Tibial artery (tissue), 4 donors: ENCODE measurements around the gene SMIM29.
A peak's percentile ranks its signal among the peaks of the same experiment; 100 is the strongest.
"Not testable (repeated sequence)": the region's sequence is repeated elsewhere in the genome, so short reads cannot be mapped to it uniquely, and the experiment has no call there.

Experiments
- DNase-seq, 2 donors: peaks; one replicate each; pipeline ENCODE4 v3.0.0-alpha.2; 2019
- H3K27ac ChIP-seq, 2 donors: fragments of 200-600 bp; sonication (generic) in 1 of 2; 1 replicate in 1 of 2; 2 replicates in 1 of 2; pipeline ENCODE4 v1.5.1; 2018 to 2019; ENCODE audit warnings: mild to moderate bottlenecking in 1 of 2
- H3K27me3 ChIP-seq, 2 donors: fragments of 200-600 bp; sonication (generic) in 1 of 2; one replicate each; pipeline versions ENCODE4 v1.5.1 to v1.6.0; 2016 to 2019
- H3K36me3 ChIP-seq, 3 donors: fragments of 200-600 bp; sonication (generic) in 2 of 3; one replicate each; pipeline ENCODE4 v1.5.1; 2016 to 2019; ENCODE audit warnings: mild to moderate bottlenecking in 2 of 3
- H3K4me1 ChIP-seq, 4 donors: fragments of 200-600 bp; sonication (generic) in 2 of 4; 1 replicate in 3 of 4; 2 replicates in 1 of 4; pipeline ENCODE4 v1.5.1; 2016 to 2019
- H3K4me3 ChIP-seq, 2 donors: fragments of 200-600 bp; sonication (generic) in 1 of 2; 1 replicate in 1 of 2; 2 replicates in 1 of 2; pipeline ENCODE4 v1.5.1; 2018 to 2019; ENCODE audit warnings: mild to moderate bottlenecking in 2 of 2
- H3K9me3 ChIP-seq, 3 donors: fragments of 200-600 bp; sonication (generic) in 1 of 3; one replicate each; pipeline ENCODE4 v1.5.1; 2016 to 2019
- intact Hi-C: fragments of 100-400 bp; cut with DNase I; formaldehyde crosslinking; loops from one replicate; pipeline ENCODE4 v1.15.0; 2023; ENCODE audit warnings: low total_unique reads
- TF ChIP-seq, protein P1 (sequence below), 2 experiments: fragments of 200-600 bp in 1 of 2; fragments of 450-650 bp in 1 of 2; IDR thresholded peaks; one replicate each; pipeline ENCODE4 v1.5.1; 2017 to 2019; ENCODE audit warnings: antibody characterized with exemption in 2 of 2, mild to moderate bottlenecking in 1 of 2, moderate library complexity in 1 of 2

The SMIM29 gene

DNA sequence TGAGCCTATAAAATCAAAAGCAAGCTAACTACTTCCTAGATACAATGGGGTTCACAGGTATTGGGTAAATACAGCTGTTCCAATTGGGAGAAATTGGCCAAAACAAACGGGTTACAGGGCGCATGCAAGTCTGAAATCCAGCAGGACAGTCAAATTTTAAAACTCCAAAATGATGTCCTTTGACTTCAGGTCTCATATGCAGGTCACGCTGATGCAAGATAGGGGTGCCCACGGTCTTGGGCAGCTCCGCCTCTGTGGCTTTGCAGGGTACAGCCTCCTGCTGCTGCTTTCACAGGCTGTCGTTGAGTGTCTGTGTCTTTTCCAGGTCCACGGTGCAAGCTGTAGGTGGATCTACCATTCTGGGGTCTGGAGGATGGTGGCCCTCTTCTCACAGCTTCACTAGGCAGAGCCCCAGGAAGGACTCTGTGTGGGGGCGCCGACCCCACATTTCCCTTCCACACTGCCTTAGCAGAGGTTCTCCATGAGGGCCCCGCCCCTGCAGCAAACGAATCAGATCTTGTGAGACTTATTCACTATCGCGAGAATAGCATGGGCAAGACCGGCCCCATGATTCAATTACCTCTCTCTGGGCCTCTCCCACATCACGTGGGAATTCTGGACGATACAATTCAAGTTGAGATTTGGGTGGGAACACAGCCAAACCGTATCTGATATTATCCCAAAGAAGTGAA, 11.9 kb upstream of the SMIM29 start:
- Histone ChIP-seq H3K27me3 (no peaks in the 10 kb centered on the region), H3K4me3 (no peak overlapping the region), H3K36me3 (no peaks in the 10 kb centered on the region), H3K9me3 (peaks cover 0 to 5% (median 0%) of the 10 kb centered on the region in 3 donors), H3K27ac (no peak overlapping the region), H3K4me1 (no peaks in the 10 kb centered on the region)
- intact Hi-C loops, result no loop called here
- TF ChIP-seq, protein P1, sequence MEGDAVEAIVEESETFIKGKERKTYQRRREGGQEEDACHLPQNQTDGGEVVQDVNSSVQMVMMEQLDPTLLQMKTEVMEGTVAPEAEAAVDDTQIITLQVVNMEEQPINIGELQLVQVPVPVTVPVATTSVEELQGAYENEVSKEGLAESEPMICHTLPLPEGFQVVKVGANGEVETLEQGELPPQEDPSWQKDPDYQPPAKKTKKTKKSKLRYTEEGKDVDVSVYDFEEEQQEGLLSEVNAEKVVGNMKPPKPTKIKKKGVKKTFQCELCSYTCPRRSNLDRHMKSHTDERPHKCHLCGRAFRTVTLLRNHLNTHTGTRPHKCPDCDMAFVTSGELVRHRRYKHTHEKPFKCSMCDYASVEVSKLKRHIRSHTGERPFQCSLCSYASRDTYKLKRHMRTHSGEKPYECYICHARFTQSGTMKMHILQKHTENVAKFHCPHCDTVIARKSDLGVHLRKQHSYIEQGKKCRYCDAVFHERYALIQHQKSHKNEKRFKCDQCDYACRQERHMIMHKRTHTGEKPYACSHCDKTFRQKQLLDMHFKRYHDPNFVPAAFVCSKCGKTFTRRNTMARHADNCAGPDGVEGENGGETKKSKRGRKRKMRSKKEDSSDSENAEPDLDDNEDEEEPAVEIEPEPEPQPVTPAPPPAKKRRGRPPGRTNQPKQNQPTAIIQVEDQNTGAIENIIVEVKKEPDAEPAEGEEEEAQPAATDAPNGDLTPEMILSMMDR (IDR thresholded peaks at IDR 0.05), result no peak
- DNase-seq, result peak in 1 of 2 donors; percentile 40

DNA sequence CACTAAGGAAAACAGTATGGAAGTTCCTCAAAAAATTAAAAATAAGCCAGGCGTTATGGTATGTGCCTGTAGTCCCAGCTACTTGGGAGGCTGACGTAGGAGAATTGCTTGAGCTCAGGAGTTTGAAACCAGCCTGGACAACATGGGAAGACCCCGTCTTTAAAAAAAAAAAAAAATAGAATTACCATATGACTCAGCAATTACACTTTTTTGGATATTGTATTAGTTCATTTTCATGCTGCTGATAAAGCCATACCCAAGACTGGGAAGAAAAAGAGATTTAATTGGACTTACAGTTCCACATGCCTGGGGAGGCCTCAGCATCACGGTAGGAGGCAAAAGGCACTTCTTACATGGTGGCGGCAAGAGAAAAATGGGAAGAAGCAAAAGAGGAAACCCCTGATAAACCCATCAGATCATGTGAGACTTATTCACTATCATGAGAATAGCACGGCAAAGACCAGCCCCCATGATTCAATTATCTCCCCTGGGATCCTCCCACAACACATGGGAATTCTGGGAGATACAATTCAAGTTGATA, 10.8 kb upstream of the SMIM29 start:
- intact Hi-C loops, result no loop called here
- no peaks in the 10 kb centered on the region for H3K4me1 ChIP-seq
- H3K27me3 ChIP-seq, result no peaks in the 10 kb centered on the region
- peak in 1 of 2 donors; percentile 3 for DNase-seq
- H3K9me3 ChIP-seq, result no peaks in the 10 kb centered on the region
- H3K36me3 ChIP-seq, result no peaks in the 10 kb centered on the region
- H3K27ac ChIP-seq, result no peak overlapping the region
- TF ChIP-seq, protein P1 (IDR thresholded peaks at IDR 0.05), result no peak
- no peak overlapping the region for H3K4me3 ChIP-seq

DNA sequence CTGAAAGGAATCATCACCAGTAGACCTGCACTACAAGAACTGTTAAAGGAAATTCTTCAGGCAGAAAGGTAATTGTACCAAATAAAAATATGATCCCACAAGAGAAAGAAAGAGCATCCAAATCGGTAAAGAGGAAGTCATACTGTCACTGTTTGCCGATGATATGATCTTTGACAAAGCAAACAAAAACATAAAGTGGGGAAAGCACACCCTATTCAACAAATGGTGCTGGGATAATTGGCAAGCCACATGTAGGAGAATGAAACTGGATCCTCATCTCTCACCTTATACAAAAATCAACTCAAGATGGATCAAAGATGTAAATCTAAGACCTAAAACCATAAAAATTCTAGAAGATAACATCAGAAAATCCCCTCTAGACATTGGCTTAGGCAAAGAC, 3.6 kb upstream of the SMIM29 start:
- H3K27me3 ChIP-seq, intact Hi-C loops, H3K9me3 ChIP-seq, H3K36me3 ChIP-seq, H3K4me3 ChIP-seq, H3K27ac ChIP-seq, DNase-seq: not testable (repeated sequence)
- H3K4me1 ChIP-seq, result peaks cover 7 to 20% (median 12%) of the 10 kb centered on the region in 4 donors

DNA sequence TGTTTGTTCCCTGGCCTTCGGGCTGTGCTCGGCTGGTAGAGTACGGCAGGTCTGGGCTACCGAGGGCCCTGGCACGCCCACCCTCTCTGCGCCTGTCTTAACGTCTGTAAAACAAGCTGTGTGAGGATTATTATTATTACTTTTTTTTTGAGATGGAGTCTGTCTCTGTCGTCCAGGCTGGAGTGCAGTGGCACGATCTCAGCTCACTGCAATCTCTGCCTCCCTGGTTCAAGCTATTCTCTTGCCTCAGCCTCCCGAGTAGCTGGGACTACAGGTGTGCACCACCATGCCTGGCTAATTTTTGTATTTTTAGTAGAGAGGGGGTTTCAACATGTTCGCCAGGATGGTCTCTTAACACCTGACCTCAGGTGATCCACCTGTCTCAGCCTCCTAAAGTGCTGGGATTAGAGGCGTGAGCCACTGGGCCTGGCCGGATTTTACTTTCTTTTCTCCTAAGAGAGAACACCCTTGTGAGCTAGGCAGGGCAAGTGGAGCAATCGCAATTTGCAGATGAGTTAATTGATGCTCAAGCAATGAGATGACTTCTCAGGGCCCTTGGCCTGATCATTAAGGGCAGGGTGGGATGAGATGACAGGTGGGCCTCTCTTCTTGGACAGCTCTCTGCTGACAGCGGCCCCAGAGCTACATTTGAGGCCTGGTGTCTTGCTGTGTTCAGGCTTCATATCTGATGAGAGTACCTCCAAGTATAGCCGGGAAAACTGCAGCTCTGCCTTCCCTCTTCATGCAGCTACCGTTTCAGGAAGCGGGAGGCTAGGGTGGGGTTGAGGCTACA, 859 bp upstream of the SMIM29 start:
- intact Hi-C loops, result loop anchor here (2.0 to 5.0 kb wide), 4 partner anchors 41 to 168 kb away; partner anchors contain the start of gene NUDT3
- H3K9me3 ChIP-seq, result no peaks in the 10 kb centered on the region
- no peaks in the 10 kb centered on the region for H3K36me3 ChIP-seq
- peaks cover 7 to 24% (median 15%) of the 10 kb centered on the region in 4 donors for H3K4me1 ChIP-seq
- H3K27ac ChIP-seq, result peak overlapping the region; percentile 87 to 92
- DNase-seq, result no peak
- TF ChIP-seq, protein P1 (IDR thresholded peaks at IDR 0.05), result no peak
- no peaks in the 10 kb centered on the region for H3K27me3 ChIP-seq
- peak overlapping the region; percentile 80 to 83 for H3K4me3 ChIP-seq

DNA sequence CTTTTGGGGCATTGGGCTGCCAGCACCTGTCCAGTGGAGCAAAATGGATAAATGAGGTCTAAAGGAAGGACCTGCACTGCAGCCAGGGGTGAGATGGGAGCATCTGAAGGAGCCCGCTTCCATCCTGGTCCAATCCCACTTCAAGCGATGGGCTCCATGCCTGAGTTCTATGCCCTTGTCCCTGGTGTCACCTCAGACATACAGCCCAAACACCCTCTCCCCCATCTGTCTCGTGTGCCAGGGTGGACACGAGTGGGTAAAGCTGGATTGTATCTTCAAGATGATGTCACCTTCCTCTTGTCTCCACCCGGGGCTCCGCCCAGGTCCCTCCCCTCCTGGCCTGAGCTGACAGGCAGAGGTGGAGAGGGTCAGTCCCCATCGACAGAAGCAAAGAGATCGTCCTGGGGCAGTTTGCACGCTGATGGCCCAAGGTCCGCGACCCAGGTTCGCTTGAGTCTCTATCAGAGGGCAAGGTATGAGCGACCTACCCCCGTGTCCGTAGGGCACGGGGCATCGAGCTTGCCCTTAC, 544 bp downstream of the SMIM29 start:
- peaks cover 7 to 35% (median 26%) of the 10 kb centered on the region in 4 donors for H3K4me1 ChIP-seq
- peak overlapping the region; percentile 87 to 92 for H3K27ac ChIP-seq
- peak overlapping the region; percentile 80 to 83 for H3K4me3 ChIP-seq
- no peaks in the 10 kb centered on the region for H3K27me3 ChIP-seq
- H3K9me3 ChIP-seq, result no peaks in the 10 kb centered on the region
- peak; percentile 70 to 80 for DNase-seq
- intact Hi-C loops, result loop anchor here (5.0 kb wide), 3 partner anchors 51 to 169 kb away; partner anchors contain the start of gene NUDT3
- peaks cover 0 to 5% (median 0%) of the 10 kb centered on the region in 3 donors for H3K36me3 ChIP-seq
- TF ChIP-seq, protein P1 (IDR thresholded peaks at IDR 0.05), result no peak
